ENCODE data around the gene MYO3B. TPM values are rescaled to one million over a fixed set of nuclear protein-coding genes. Genes with fewer than 3 reads are reported as not detected.

The MYO3B gene
- total RNA-seq, 8 experiments from 2014 or later = 0.11 to 5.1 (median 0.98) TPM

GRCh38 chr2:170229744-170230143 lies 51.8 kb downstream of the MYO3B start:
- ATAC-seq (replicated peaks in 6 of 8) = peak in 1 of 8 experiments; percentile 47
- peaks cover 4% of the 10 kb centered on the region in 2 donors for H3K4me1 ChIP-seq (replicated peaks in 1 of 2)
- in situ Hi-C loops (cut with MboI; ENCODE audit: low pct_unique_long_range_greater_than_20kb in 2 of 9, low sequenced_read_pairs in 9 of 9, unreplicated experiment in 9 of 9) = loop anchor here (10.0 to 25.0 kb wide), 2 partner anchors 583 to 585 kb away; partner anchors contain the start of gene GAD1 (in 9 of the 9)
- no peak overlapping the region for H3K4me3 ChIP-seq
- no peak overlapping the region for H3K27ac ChIP-seq
- 42 to 100% (median 96%) methylated on average over 1 to 2 of the region's 2 CpGs for WGBS, 10 experiments

DNA sequence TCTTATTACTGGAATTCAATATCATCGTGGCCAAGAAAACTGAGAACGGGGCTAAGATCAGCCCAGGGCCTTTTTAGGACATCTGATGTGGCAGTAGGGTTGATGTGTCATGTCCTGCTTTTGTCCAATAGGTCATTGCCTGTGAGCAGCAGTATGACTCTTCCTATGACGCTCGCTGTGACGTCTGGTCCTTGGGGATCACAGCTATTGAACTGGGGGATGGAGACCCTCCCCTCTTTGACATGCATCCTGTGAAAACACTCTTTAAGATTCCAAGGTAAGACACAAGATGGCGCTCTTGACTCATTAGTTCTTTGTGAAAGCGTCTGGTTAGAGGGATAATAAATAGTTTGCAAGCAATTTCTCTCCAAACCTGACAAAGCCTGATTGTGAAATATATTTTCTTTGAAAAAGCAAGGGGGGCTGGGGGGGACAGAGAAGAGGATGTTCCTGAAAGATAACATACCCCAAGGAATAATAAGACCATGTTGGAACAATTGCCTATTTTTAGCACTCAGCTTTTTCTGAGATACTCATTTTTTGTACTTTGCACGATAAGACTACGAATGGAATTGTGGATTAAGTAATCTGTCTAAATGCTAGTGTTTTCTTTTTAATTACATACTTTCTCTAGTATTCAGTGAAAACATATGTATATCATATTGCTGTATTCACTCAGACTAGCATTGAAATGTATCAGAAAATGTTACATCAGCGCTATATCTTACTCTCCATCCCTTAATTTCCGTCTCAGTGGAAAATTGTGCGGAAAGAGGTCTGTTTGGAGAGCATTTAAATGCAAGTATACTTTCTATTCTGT lies 58.1 kb downstream of the MYO3B start:
- no peak overlapping the region for H3K27ac ChIP-seq
- peaks cover 13 to 29% of the 10 kb centered on the region in 2 donors for H3K4me1 ChIP-seq (replicated peaks in 1 of 2)
- in situ Hi-C loops (cut with MboI; ENCODE audit: low pct_unique_long_range_greater_than_20kb in 2 of 9, low sequenced_read_pairs in 9 of 9, unreplicated experiment in 9 of 9) = loop anchor here (10.0 to 25.0 kb wide), 2 partner anchors 576 to 579 kb away; partner anchors contain the start of gene GAD1 (in 9 of the 9)
- no peak overlapping the region for H3K4me3 ChIP-seq
- ATAC-seq (replicated peaks in 6 of 8) = peak; percentile 70 to 98 (median 95)
- 16 to 77% (median 45%) methylated on average over 2 to 12 of the region's 12 CpGs for WGBS, 10 experiments

DNA sequence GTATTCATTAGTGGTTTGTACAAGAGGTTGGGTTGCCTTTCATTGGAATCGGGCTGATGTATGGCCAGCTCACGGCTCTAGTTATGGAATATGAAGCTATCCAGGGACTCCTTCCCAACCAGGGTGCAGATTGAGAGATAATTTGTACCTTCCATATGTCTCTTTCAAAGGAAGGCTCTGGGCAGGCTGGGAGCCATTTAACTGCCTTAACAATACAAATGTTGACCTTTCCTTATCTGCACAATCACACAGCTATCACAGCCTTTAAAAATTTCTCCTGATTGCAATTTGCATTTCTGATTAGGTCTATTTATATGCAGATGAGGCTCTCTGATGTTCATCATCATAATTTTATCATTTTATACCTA lies 58.7 kb downstream of the MYO3B start:
- 40 to 100% (median 88%) methylated on average over 1 to 2 of the region's 2 CpGs; no CpG with 5 or more reads in 5 of the 10 experiments for WGBS, 10 experiments
- Histone ChIP-seq H3K4me1 (replicated peaks in 1 of 2) (peaks cover 13 to 30% of the 10 kb centered on the region in 2 donors), H3K27ac (no peak overlapping the region), H3K4me3 (no peak overlapping the region)
- peak in 3 of 8 experiments; percentile 4 to 10 (median 5) for ATAC-seq (replicated peaks in 6 of 8)
- in situ Hi-C loops (cut with MboI; ENCODE audit: low pct_unique_long_range_greater_than_20kb in 2 of 9, low sequenced_read_pairs in 9 of 9, unreplicated experiment in 9 of 9) = loop anchor here (10.0 to 25.0 kb wide), 2 partner anchors 576 to 578 kb away; partner anchors contain the start of gene GAD1 (in 9 of the 9)

DNA sequence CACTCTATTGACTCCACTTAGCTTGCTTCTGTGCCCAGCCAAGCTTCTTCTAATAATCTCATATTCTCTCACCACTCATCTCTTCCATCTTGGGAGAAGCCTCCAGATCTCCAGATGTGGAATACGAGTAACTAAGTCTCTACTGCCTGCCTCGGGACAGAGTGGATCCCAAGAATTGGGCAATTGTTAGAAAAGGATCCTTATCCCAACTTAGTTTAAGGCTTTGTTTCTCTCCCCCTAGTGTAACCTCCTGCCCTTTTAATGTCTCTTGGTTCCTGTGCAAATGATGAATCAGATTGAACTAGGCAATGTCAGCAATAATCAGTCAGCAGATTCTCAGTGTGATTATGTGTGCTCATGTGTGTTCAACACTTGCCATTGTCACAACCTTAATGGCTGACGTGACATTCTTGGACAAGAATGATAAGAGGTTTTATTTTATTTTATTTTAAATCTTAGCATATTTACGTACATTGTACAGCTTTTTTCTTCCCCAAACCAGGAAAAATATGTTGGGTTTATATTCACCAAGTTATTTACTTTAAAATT lies 59.7 kb downstream of the MYO3B start:
- in situ Hi-C loops (cut with MboI; ENCODE audit: low pct_unique_long_range_greater_than_20kb in 2 of 9, low sequenced_read_pairs in 9 of 9, unreplicated experiment in 9 of 9) = loop anchor here (10.0 to 25.0 kb wide), 2 partner anchors 575 to 577 kb away; partner anchors contain the start of gene GAD1 (in 9 of the 9)
- WGBS, 10 experiments = 37 to 94% (median 70%) methylated on average over 2 to 4 of the region's 4 CpGs; no CpG with 5 or more reads in 1 of the 10 experiments
- Histone ChIP-seq H3K4me3 (no peak overlapping the region), H3K27ac (no peak overlapping the region), H3K4me1 (replicated peaks in 1 of 2) (peaks cover 13 to 33% of the 10 kb centered on the region in 2 donors)
- ATAC-seq (replicated peaks in 6 of 8) = no peak

DNA sequence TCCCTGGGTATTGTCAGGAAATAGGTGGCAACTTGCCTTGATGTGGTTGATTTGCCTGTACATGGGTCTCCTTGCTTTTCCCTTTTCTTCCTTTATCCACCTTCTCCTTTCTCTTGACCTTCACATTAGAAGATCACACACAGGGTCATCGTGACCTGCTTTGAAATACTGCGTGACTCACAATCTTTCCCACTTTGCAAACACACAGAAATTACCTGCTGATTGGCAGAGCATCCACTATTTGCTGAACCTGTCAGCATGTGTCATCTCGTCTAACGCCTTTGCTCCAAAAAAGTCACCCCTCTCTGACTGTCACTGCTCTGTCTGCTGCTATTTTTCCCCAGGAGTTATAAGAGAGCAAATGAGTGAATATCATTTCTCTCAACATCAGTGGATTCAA lies 60.8 kb downstream of the MYO3B start:
- in situ Hi-C loops (cut with MboI; ENCODE audit: low pct_unique_long_range_greater_than_20kb in 2 of 9, low sequenced_read_pairs in 9 of 9, unreplicated experiment in 9 of 9) = loop anchor here (10.0 to 25.0 kb wide), 2 partner anchors 574 to 576 kb away; partner anchors contain the start of gene GAD1 (in 9 of the 9)
- Histone ChIP-seq H3K27ac (no peak overlapping the region), H3K4me3 (no peak overlapping the region), H3K4me1 (replicated peaks in 1 of 2) (peaks cover 13 to 33% of the 10 kb centered on the region in 2 donors)
- 43 to 100% (median 94%) methylated on average over 1 to 4 of the region's 4 CpGs for WGBS, 10 experiments
- no peak for ATAC-seq (replicated peaks in 6 of 8)

DNA sequence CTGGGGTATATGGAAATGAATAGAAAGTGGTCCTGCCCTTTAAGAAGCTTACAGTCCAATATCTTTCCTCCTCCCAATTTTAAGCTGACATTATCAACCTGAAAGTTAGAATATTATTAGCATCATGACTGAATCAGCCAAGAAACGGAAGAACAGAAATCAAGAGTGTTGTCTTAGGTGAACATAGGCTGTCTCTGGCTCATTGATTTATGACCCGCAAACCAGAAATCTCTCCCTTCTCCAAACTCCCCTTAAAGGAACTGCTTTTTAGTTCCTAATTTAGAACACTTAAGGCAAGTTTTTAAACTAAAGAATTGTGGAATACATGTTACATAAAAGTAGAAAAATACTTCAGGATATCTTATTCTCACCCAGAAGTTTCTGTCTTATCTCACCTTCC lies 62.7 kb downstream of the MYO3B start:
- no peak overlapping the region for H3K27ac ChIP-seq
- in situ Hi-C loops (cut with MboI; ENCODE audit: low pct_unique_long_range_greater_than_20kb in 2 of 9, low sequenced_read_pairs in 9 of 9, unreplicated experiment in 9 of 9) = loop anchor here in 4 of 9 experiments (25.0 kb wide), 1 partner anchor 572 kb away; the partner anchor contains the start of gene GAD1 (in 4 of the 4)
- no peak for ATAC-seq (replicated peaks in 6 of 8)

DNA sequence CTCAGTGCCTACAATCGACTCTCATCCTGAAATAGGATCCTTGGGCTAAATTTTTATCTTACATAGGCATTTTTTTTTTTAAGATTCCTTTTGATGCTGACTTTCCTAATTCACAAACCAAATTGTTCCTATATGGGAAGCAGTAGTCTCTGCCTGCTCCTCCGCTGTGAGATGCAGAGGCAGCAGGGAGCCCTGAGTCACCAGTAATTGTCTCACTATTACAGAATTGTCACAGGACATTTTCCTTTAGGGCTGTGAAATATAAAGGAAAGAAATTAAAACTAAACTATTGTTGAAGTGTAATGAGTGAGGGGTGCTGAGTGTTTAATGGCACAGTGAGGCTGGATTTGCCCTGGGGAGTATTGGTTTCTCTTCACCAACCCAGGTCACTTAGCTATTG lies 63.8 kb downstream of the MYO3B start:
- in situ Hi-C loops (cut with MboI; ENCODE audit: low pct_unique_long_range_greater_than_20kb in 2 of 9, low sequenced_read_pairs in 9 of 9, unreplicated experiment in 9 of 9) = loop anchor here in 4 of 9 experiments (25.0 kb wide), 1 partner anchor 571 kb away; the partner anchor contains the start of gene GAD1 (in 4 of the 4)
- no peak overlapping the region for H3K27ac ChIP-seq
- WGBS, 10 experiments = 20 to 88% (median 77%) methylated on average over 1 to 2 of the region's 2 CpGs; no CpG with 5 or more reads in 2 of the 10 experiments
- ATAC-seq (replicated peaks in 6 of 8) = peak in 4 of 8 experiments; percentile 24 to 39 (median 33)
- H3K4me1 ChIP-seq (replicated peaks in 1 of 2) = peaks cover 6 to 23% of the 10 kb centered on the region in 2 donors
- H3K4me3 ChIP-seq = no peak overlapping the region

More for the DNA sequence above, 62.7 kb downstream of the MYO3B start:
- Histone ChIP-seq H3K4me1 (replicated peaks in 1 of 2) (peaks cover 13 to 32% of the 10 kb centered on the region in 2 donors), H3K4me3 (no peak overlapping the region)
- WGBS, 10 experiments = 67 to 100% (median 89%) methylated on average over 1 to 2 of the region's 2 CpGs; no CpG with 5 or more reads in 2 of the 10 experiments

DNA sequence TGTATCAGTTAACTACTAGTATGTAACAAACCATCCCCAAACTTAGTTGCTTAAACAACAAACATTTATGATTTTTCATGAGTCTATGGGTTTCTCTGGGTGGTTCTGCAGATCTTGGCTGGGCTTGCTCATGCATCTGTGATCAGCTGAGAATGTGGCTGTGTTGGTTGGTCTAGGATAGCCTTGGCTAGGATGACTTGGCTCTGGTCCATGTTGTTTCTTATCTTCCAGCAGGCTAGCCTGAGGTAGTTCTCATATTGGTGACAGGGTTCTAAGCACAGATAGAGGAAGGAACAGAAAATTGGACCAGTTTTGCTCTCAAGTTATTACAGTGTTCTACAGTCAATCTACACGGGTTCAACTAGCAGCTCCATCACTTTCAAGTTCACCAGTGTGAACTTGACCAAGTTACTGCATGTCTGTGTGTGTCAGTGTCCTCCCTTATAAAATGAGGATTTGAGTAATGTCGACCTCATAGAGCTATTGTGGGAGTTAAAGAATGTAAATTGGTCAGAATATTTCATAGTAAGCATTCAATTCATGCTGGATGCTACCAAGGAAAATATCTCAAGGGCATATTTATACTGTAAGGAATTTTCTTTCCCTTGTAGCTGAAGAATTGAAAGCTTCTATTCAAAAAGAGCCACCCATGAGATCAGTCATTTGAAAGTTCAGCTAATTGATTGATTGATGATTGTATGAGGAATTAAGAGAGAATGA lies 65.3 kb downstream of the MYO3B start:
- in situ Hi-C loops (cut with MboI; ENCODE audit: low pct_unique_long_range_greater_than_20kb in 2 of 9, low sequenced_read_pairs in 9 of 9, unreplicated experiment in 9 of 9) = loop anchor here in 4 of 9 experiments (25.0 kb wide), 1 partner anchor 569 kb away; the partner anchor contains the start of gene GAD1 (in 4 of the 4)
- peak in 3 of 8 experiments; percentile 69 to 97 (median 93) for ATAC-seq (replicated peaks in 6 of 8)
- Histone ChIP-seq H3K27ac (no peak overlapping the region), H3K4me1 (replicated peaks in 1 of 2) (peaks cover 0 to 8% of the 10 kb centered on the region in 2 donors), H3K4me3 (no peak overlapping the region)
- 12 to 100% (median 60%) methylated on average over 1 to 2 of the region's 2 CpGs; no CpG with 5 or more reads in 3 of the 10 experiments for WGBS, 10 experiments

GRCh38 chr2:170243898-170244297 lies 66.0 kb downstream of the MYO3B start:
- peaks cover 0 to 4% of the 10 kb centered on the region in 2 donors for H3K4me1 ChIP-seq (replicated peaks in 1 of 2)
- no peak overlapping the region for H3K27ac ChIP-seq
- no peak overlapping the region for H3K4me3 ChIP-seq
- WGBS, 10 experiments = 44 to 100% (median 75%) methylated on average over 1 to 4 of the region's 4 CpGs; no CpG with 5 or more reads in 3 of the 10 experiments
- in situ Hi-C loops (cut with MboI; ENCODE audit: low pct_unique_long_range_greater_than_20kb in 2 of 9, low sequenced_read_pairs in 9 of 9, unreplicated experiment in 9 of 9) = loop anchor here in 4 of 9 experiments (25.0 kb wide), 1 partner anchor 568 kb away; the partner anchor contains the start of gene GAD1 (in 4 of the 4)
- ATAC-seq (replicated peaks in 6 of 8) = peak in 1 of 8 experiments; percentile 33

DNA sequence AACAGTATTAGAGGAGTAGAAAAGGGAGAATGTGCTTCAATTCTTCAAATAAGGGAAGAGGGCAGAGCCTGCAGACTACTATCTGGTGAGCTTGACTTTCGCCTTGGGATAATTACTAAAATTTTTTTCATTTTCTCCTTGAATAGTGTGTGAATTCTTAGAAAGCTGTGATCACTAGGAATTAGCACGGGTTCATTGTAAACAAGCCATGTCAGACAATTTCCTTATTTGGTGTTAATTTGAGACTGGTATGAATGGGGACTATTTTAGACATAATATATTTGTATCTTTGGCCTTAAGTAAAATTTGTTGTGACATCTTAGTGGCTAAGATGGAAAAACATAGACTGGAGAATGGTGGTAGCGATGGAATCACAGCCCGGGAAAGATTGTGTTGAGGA lies 66.6 kb downstream of the MYO3B start:
- ATAC-seq (replicated peaks in 6 of 8) = no peak
- in situ Hi-C loops (cut with MboI; ENCODE audit: low pct_unique_long_range_greater_than_20kb in 2 of 9, low sequenced_read_pairs in 9 of 9, unreplicated experiment in 9 of 9) = loop anchor here in 4 of 9 experiments (25.0 kb wide), 1 partner anchor 568 kb away; the partner anchor contains the start of gene GAD1 (in 4 of the 4)
- no peak overlapping the region for H3K4me3 ChIP-seq
- no peak overlapping the region for H3K27ac ChIP-seq
- peaks cover 0 to 4% of the 10 kb centered on the region in 2 donors for H3K4me1 ChIP-seq (replicated peaks in 1 of 2)
- WGBS, 10 experiments = 40 to 96% (median 87%) methylated on average over 2 to 4 of the region's 4 CpGs; no CpG with 5 or more reads in 2 of the 10 experiments

DNA sequence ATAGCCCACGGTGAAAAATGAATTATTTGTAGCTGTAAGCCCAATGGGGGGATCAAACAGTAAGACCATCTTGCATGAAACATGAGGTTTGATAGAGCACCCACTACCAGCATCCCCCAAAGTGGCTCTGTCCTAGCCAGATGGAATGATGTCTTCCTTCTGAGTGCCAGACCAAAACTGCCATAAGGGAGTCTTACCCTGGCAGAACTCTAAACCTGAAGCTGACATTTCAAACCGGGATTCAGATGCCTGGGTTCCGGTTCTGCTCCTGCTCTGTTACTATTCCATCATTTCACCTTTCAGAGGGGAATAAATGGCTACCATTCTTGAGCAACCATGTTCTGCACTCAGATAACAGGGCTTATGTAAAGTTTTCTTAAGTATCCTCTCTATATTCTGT lies 67.4 kb downstream of the MYO3B start:
- Histone ChIP-seq H3K4me1 (replicated peaks in 1 of 2) (peaks cover 0 to 4% of the 10 kb centered on the region in 2 donors), H3K27ac (no peak overlapping the region), H3K4me3 (no peak overlapping the region)
- in situ Hi-C loops (cut with MboI; ENCODE audit: low pct_unique_long_range_greater_than_20kb in 2 of 9, low sequenced_read_pairs in 9 of 9, unreplicated experiment in 9 of 9) = loop anchor here in 4 of 9 experiments (25.0 kb wide), 1 partner anchor 567 kb away; the partner anchor contains the start of gene GAD1 (in 4 of the 4)
- ATAC-seq (replicated peaks in 6 of 8) = no peak
- WGBS, 10 experiments = 40 to 100% (median 79%) methylated on average over 1 to 3 of the region's 3 CpGs; no CpG with 5 or more reads in 2 of the 10 experiments

DNA sequence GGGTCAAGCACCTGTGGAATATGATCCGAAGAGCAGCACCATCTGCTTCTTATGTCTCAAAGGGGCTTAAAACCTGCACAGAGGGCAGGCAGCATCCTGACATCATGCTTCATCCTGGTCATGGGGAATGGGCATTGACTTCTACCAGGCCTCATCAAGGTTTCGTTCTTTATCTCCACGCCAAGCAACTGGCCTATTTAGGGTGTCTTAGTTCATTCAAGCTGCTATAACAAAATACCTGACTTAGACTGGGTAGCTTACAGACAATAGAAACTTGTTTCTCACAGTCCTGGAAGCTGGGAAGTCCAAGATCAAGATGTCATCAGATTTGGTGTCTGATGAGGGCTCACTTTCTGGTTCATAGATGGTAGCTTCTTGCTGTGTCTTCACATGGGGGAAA lies 69.4 kb downstream of the MYO3B start:
- in situ Hi-C loops (cut with MboI; ENCODE audit: low pct_unique_long_range_greater_than_20kb in 2 of 9, low sequenced_read_pairs in 9 of 9, unreplicated experiment in 9 of 9) = loop anchor here in 4 of 9 experiments (25.0 kb wide), 1 partner anchor 565 kb away; the partner anchor contains the start of gene GAD1 (in 4 of the 4)
- WGBS, 10 experiments = 0 to 100% (median 90%) methylated on average over 1 to 2 of the region's 3 CpGs; no CpG with 5 or more reads in 3 of the 10 experiments

More for the DNA sequence above, 69.4 kb downstream of the MYO3B start:
- Histone ChIP-seq H3K4me1 (replicated peaks in 1 of 2) (no peaks in the 10 kb centered on the region), H3K27ac (no peak overlapping the region), H3K4me3 (no peak overlapping the region)
- no peak for ATAC-seq (replicated peaks in 6 of 8)

Data from motor neuron (in vitro differentiated cells).